DOHH2 (cell line): ENCODE data around the gene DENND1B.

Source experiments
- H3F3A ChIP-seq: fragments of 200-600 bp; sonication (generic), shearing (Covaris generic); 2 replicates; pipeline ENCODE4 v1.6.0; 2016; ENCODE audit warnings: antibody characterized with exemption, mild to moderate bottlenecking; ENCODE audit not compliant: control insufficient read depth, insufficient read depth
- H3K27ac ChIP-seq: fragments of 200-600 bp; sonication (generic); 2 replicates; pipeline ENCODE4 v1.5.1; 2014; ENCODE audit warnings: low read depth, mild to moderate bottlenecking, low read length, moderate library complexity
- H3K27me3 ChIP-seq: fragments of 200-600 bp; sonication (generic); 2 replicates; pipeline ENCODE4 v1.6.1; 2014; ENCODE audit warnings: mild to moderate bottlenecking, low read length, mixed read lengths; ENCODE audit not compliant: control insufficient read depth
- H3K36me3 ChIP-seq: fragments of 200-600 bp; sonication (generic); 2 replicates; pipeline ENCODE4 v1.6.1; 2014; ENCODE audit warnings: mild to moderate bottlenecking, low read length, moderate library complexity, mixed read lengths; ENCODE audit not compliant: control insufficient read depth
- H3K4me1 ChIP-seq: fragments of 200-600 bp; sonication (generic); 2 replicates; pipeline ENCODE4 v1.6.1; 2014; ENCODE audit warnings: mild to moderate bottlenecking, low read length, mixed read lengths; ENCODE audit not compliant: control insufficient read depth
- H3K4me2 ChIP-seq: fragments of 200-600 bp; sonication (generic); 2 replicates; pipeline ENCODE4 v1.6.0; 2014; ENCODE audit warnings: mild to moderate bottlenecking, low read length, moderate library complexity
- H3K4me3 ChIP-seq: fragments of 200-600 bp; sonication (generic); 2 replicates; pipeline ENCODE4 v1.5.1; 2014; ENCODE audit warnings: mild to moderate bottlenecking, low read length, mixed read lengths
- H3K79me2 ChIP-seq: fragments of 200-600 bp; sonication (generic); 2 replicates; pipeline ENCODE4 v1.6.1; 2014; ENCODE audit warnings: mild to moderate bottlenecking, low read length, mixed read lengths; ENCODE audit not compliant: control insufficient read depth
- H3K9me2 ChIP-seq: fragments of 200-600 bp; sonication (generic); replicated peaks from 2 replicates; pipeline ENCODE4 v1.6.1; 2014; ENCODE audit warnings: mild to moderate bottlenecking, low read length, mixed read lengths; ENCODE audit not compliant: control insufficient read depth
- H3K9me3 ChIP-seq: fragments of 200-600 bp; sonication (generic); 2 replicates; pipeline ENCODE4 v1.6.1; 2014; ENCODE audit warnings: antibody characterized with exemption, low read length, mixed read lengths; ENCODE audit not compliant: control insufficient read depth, insufficient read depth
- H4K20me1 ChIP-seq: fragments of 200-600 bp; sonication (generic); 2 replicates; pipeline ENCODE4 v1.6.0; 2014; ENCODE audit warnings: low read depth, mild to moderate bottlenecking, antibody characterized with exemption, low read length, moderate library complexity; ENCODE audit not compliant: control insufficient read depth, insufficient read depth
- CTCF ChIP-seq: fragments of 200-600 bp; sonication (generic); IDR thresholded peaks from one replicate; pipeline ENCODE4 v1.5.1; 2014; ENCODE audit warnings: antibody characterized with exemption, mild to moderate bottlenecking, low read depth, low read length; ENCODE audit not compliant: poor library complexity, severe bottlenecking
- EZH2phosphoT487 ChIP-seq: fragments of 200-600 bp; sonication (generic); IDR thresholded peaks from 2 replicates; pipeline ENCODE4 v1.6.1; 2017; ENCODE audit warnings: borderline replicate concordance, mild to moderate bottlenecking, antibody characterized with exemption, low read length, moderate library complexity, mixed read lengths

DENND1B gene

DNA sequence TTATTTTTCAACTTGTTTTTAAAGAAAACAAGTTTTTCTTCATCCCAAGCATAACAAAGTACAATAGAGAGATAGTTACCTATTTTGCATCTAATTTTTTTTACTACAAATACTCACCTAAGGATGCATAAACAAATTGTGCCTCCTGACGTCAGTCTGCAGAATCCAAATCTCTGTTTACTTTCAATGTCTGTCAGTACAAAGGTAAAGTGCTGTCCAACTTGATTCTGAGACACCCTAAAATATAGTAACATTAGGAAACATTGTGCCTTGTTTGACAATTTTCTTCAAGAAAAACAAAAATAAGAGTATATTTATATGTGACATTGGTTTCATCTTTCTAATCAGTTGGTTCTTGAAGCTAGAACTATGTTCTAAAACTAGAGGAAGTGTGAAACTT, 103.4 kb downstream of the DENND1B start:
- no peak overlapping the region for H3K4me3 ChIP-seq
- no peak for TF ChIP-seq CTCF
- TF ChIP-seq EZH2phosphoT487: no peak
- H3F3A ChIP-seq: no peaks in the 10 kb centered on the region
- no peaks in the 10 kb centered on the region for H3K36me3 ChIP-seq
- H3K4me2 ChIP-seq: no peak overlapping the region
- no peaks in the 10 kb centered on the region for H3K79me2 ChIP-seq
- no peaks in the 10 kb centered on the region for H3K27me3 ChIP-seq
- H3K9me3 ChIP-seq: no peaks in the 10 kb centered on the region
- no peaks in the 10 kb centered on the region for H3K4me1 ChIP-seq
- H4K20me1 ChIP-seq: no peaks in the 10 kb centered on the region
- H3K27ac ChIP-seq: no peak overlapping the region
- no peaks in the 10 kb centered on the region for H3K9me2 ChIP-seq

GRCh38 chr1:197671140-197671539, 104.1 kb downstream of the DENND1B start:
- Histone ChIP-seq H3K27ac (no peak overlapping the region), H3K27me3 (no peaks in the 10 kb centered on the region), H3K36me3 (no peaks in the 10 kb centered on the region), H3F3A (no peaks in the 10 kb centered on the region), H3K79me2 (no peaks in the 10 kb centered on the region), H3K4me3 (no peak overlapping the region), H3K4me2 (no peak overlapping the region), H3K4me1 (no peaks in the 10 kb centered on the region), H3K9me3 (no peaks in the 10 kb centered on the region), H3K9me2 (no peaks in the 10 kb centered on the region), H4K20me1 (no peaks in the 10 kb centered on the region)
- TF ChIP-seq EZH2phosphoT487: no peak
- TF ChIP-seq CTCF: no peak

DNA sequence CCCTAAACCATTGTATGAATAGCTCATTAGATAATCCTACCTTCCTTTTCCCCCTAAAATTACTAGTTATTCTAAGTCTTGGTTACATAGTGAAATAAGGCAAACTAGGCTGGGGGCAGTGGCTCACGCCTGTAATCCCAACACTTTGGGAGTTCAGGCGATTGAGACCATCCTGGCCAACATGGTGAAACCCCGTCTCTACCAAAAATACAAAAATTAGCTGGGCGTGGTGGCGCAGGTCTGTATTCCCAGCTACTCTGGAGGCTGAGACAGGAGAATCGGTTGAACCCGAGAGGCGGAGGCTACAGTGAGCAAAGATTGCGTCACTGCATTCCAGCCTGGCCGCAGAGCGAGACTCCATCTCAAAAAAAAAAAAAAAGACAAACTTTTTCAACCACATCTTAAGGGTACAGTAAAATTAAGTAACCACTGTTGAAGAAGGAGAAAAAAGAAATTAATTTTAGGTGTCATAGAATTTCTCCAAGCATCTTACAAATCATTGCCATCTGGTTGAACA, 108.5 kb downstream of the DENND1B start:
- H4K20me1 ChIP-seq: no peaks in the 10 kb centered on the region
- H3K4me1 ChIP-seq: no peaks in the 10 kb centered on the region
- H3K4me2 ChIP-seq: no peak overlapping the region
- no peak overlapping the region for H3K27ac ChIP-seq
- H3K9me2 ChIP-seq: no peaks in the 10 kb centered on the region
- H3K27me3 ChIP-seq: no peaks in the 10 kb centered on the region
- H3K9me3 ChIP-seq: no peaks in the 10 kb centered on the region
- H3K36me3 ChIP-seq: no peaks in the 10 kb centered on the region
- TF ChIP-seq EZH2phosphoT487 (no peak), CTCF (no peak)
- no peaks in the 10 kb centered on the region for H3F3A ChIP-seq
- no peaks in the 10 kb centered on the region for H3K79me2 ChIP-seq
- no peak overlapping the region for H3K4me3 ChIP-seq

- Histone ChIP-seq H3K36me3 (no peaks in the 10 kb centered on the region), H3K27me3 (no peaks in the 10 kb centered on the region)
- no peak for TF ChIP-seq EZH2phosphoT487
- TF ChIP-seq CTCF: no peak
These were observed 110.9 kb downstream of the DENND1B start for GRCh38 chr1:197664391-197664790.

More at GRCh38 chr1:197664391-197664790, 110.9 kb downstream of the DENND1B start:
- Histone ChIP-seq H3K4me3 (no peak overlapping the region), H3K27ac (no peak overlapping the region), H3K9me3 (no peaks in the 10 kb centered on the region), H3F3A (no peaks in the 10 kb centered on the region), H3K79me2 (no peaks in the 10 kb centered on the region), H3K4me1 (no peaks in the 10 kb centered on the region), H3K4me2 (no peak overlapping the region), H4K20me1 (no peaks in the 10 kb centered on the region), H3K9me2 (no peaks in the 10 kb centered on the region)
